ENCODE results near the gene PPP1R37. TPM values are rescaled to one million over a fixed set of nuclear protein-coding genes. Genes with fewer than 3 reads are reported as not detected.

Gene PPP1R37
- total and polyA plus RNA-seq, 2 donors (not counting 3 experiments of a cell fraction or from before 2014, with no cell fraction given), result 16.2 to 27.1 TPM

DNA sequence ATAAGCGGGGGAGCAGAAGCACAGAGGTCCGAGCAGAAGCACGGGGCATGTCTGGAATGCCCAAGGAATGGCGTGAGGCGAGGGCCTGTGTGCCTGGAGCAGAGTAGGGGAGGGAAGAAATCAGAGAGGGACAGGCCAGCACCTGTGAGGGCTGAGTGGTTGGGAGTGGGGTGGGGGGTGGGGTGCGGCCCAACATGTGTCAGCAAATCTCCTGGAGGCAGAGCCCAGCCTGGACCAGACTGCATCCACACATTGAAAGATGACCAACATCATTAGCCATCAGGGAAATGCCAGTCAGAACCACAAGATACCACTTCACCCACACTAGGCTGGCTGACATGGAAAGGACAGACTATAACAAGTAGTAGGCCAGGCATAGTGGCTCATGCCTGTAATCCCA, 42.9 kb upstream of the PPP1R37 start:
- BruUV-seq (replicated peaks), result no TSS peak
- Histone ChIP-seq H3K9me1 (replicated peaks; ENCODE audit: control insufficient read depth, extremely low read depth, insufficient read depth, low read length) (no peaks in the 10 kb centered on the region), H3K27me3 (ENCODE audit: control insufficient read depth in 2 of 2, insufficient read depth in 2 of 2, low read length in 2 of 2) (no peaks in the 10 kb centered on the region), H3K27ac (ENCODE audit: insufficient read depth, low read depth, low read length) (no peak overlapping the region), H3K4me3 (replicated peaks in 1 of 3; ENCODE audit: insufficient read depth in 1 of 3, low read depth in 1 of 3, low read length in 3 of 3) (no peak overlapping the region), H2AFZ (ENCODE audit: low read depth, low read length) (no peak overlapping the region), H3K9ac (replicated peaks; ENCODE audit: extremely low read depth, insufficient read depth, low read length) (no peak overlapping the region), H3K9me3 (replicated peaks; ENCODE audit: control insufficient read depth, insufficient read depth, low read length) (no peaks in the 10 kb centered on the region), H3K4me1 (ENCODE audit: control insufficient read depth, extremely low read depth, insufficient read depth, low read length) (no peaks in the 10 kb centered on the region), H3K79me2 (ENCODE audit: control insufficient read depth, insufficient read depth, low read length) (peaks cover 49% of the 10 kb centered on the region), H3K4me2 (ENCODE audit: insufficient read depth, low read length) (no peak overlapping the region), H4K20me1 (replicated peaks; ENCODE audit: control insufficient read depth, extremely low read depth, insufficient read depth, low read length) (no peaks in the 10 kb centered on the region), H3K36me3 (ENCODE audit: control insufficient read depth in 2 of 2, extremely low read depth in 1 of 2, insufficient read depth in 2 of 2, low read length in 2 of 2) (peaks cover 6 to 18% of the 10 kb centered on the region in 2 experiments)
- intact Hi-C loops (cut with micrococcal nuclease) (no loop called here), dilution Hi-C loops (cut with MboI; ENCODE audit: extremely low pct_ligation_motif_present, low sequenced_read_pairs) (no loop called here)
- no peak for FAIRE-seq
- DNase-seq (ENCODE audit: low read depth, low spot score), result no peak
- TF ChIP-seq FOS (IDR thresholded peaks at IDR 0.05; ENCODE audit: borderline replicate concordance, insufficient read depth, low read length), result no peak
- TF ChIP-seq, protein P1, sequence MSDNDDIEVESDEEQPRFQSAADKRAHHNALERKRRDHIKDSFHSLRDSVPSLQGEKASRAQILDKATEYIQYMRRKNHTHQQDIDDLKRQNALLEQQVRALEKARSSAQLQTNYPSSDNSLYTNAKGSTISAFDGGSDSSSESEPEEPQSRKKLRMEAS (IDR thresholded peaks at IDR 0.05; ENCODE audit: insufficient read depth, insufficient read length), result no peak
- no peak for TF ChIP-seq POLR2AphosphoS5 (IDR thresholded peaks at IDR 0.05; ENCODE audit: insufficient read depth, low read depth, low read length)
- TF ChIP-seq MYC (IDR thresholded peaks at IDR 0.05; ENCODE audit: low read depth, low read length), result no peak
- no peak for TF ChIP-seq POLR2A (IDR thresholded peaks at IDR 0.05; ENCODE audit: low read depth, low read length)
- no peak for TF ChIP-seq JUN (IDR thresholded peaks at IDR 0.05; ENCODE audit: borderline replicate concordance, insufficient read depth, insufficient read length, low read depth)
- TF ChIP-seq, protein P2, sequence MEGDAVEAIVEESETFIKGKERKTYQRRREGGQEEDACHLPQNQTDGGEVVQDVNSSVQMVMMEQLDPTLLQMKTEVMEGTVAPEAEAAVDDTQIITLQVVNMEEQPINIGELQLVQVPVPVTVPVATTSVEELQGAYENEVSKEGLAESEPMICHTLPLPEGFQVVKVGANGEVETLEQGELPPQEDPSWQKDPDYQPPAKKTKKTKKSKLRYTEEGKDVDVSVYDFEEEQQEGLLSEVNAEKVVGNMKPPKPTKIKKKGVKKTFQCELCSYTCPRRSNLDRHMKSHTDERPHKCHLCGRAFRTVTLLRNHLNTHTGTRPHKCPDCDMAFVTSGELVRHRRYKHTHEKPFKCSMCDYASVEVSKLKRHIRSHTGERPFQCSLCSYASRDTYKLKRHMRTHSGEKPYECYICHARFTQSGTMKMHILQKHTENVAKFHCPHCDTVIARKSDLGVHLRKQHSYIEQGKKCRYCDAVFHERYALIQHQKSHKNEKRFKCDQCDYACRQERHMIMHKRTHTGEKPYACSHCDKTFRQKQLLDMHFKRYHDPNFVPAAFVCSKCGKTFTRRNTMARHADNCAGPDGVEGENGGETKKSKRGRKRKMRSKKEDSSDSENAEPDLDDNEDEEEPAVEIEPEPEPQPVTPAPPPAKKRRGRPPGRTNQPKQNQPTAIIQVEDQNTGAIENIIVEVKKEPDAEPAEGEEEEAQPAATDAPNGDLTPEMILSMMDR (IDR thresholded peaks at IDR 0.05; ENCODE audit: extremely low read depth in 1 of 2, insufficient read depth in 1 of 2, low read depth in 1 of 2, low read length in 2 of 2), result no peak
- no peak for TF ChIP-seq GATA2 (IDR thresholded peaks at IDR 0.05; ENCODE audit: insufficient read depth, insufficient read length, low read depth, low read length)
- no peak for TF ChIP-seq EZH2 (IDR thresholded peaks at IDR 0.05; ENCODE audit: borderline replicate concordance, low read depth, low read length, severe bottlenecking)
- POLR2A ChIA-PET, result no interaction called here
- CTCF ChIA-PET, result interaction anchor here (1.5 to 1.6 kb wide), 2 partner anchors 10 kb away, joined by 9 to 11 read pairs; no protein-coding TSS in a partner anchor

All from endothelial cell of umbilical vein (primary cell).